Measurements from ENCODE around the gene PRELP.

GRCh38 chr1:203462143-203462542 is 13.5 kb upstream of the PRELP start:
- TF ChIP-seq REST (IDR thresholded peaks at IDR 0.05; ENCODE audit: insufficient read depth in 1 of 2, low read depth in 2 of 2, low read length in 2 of 2): no peak
- TF ChIP-seq TAF1 (IDR thresholded peaks at IDR 0.05; ENCODE audit: borderline replicate concordance, insufficient read depth, low read length): no peak
- TF ChIP-seq POLR2AphosphoS5 (IDR thresholded peaks at IDR 0.05; ENCODE audit: low read depth, low read length): no peak
